Heart left ventricle (tissue), 16 donors: ENCODE results near the gene MRPL45. TPM values are rescaled to one million over a fixed set of nuclear protein-coding genes. Genes with fewer than 3 reads are reported as not detected.

Experiments used
- ATAC-seq, 4 donors: fragments of 200-7000 bp; cut with Tn5 transposase; one replicate each; pipeline ENCODE4 v1.9.1; 2020 to 2022; ENCODE audit warnings: moderate library complexity in 4 of 4, mild to moderate bottlenecking in 3 of 4, moderate number of reproducible peaks in 1 of 4
- DNase-seq, 5 donors: peaks; one replicate each; pipeline ENCODE4 v3.0.0-alpha.2; 2020
- H3K27ac ChIP-seq, 12 donors: fragments of 200-600 bp; sonication (generic) in 4 of 12; one replicate each; pipeline versions ENCODE4 v1.5.0 to v1.8.0; 2016 to 2022; ENCODE audit warnings: mild to moderate bottlenecking in 2 of 12
- H3K27me3 ChIP-seq, 9 donors: fragments of 200-600 bp; sonication (generic) in 2 of 9; one replicate each; pipeline versions ENCODE4 v1.5.1 to v1.8.0; 2016 to 2022; ENCODE audit warnings: mild to moderate bottlenecking in 3 of 9
- H3K36me3 ChIP-seq, 9 donors: fragments of 200-600 bp; sonication (generic) in 2 of 9; one replicate each; pipeline versions ENCODE4 v1.5.0 to v1.8.0; 2018 to 2022; ENCODE audit warnings: mild to moderate bottlenecking in 2 of 9
- H3K4me1 ChIP-seq, 12 donors: fragments of 200-600 bp; sonication (generic) in 4 of 12; one replicate each; pipeline versions ENCODE4 v1.5.0 to v1.8.0; 2016 to 2022; ENCODE audit warnings: mild to moderate bottlenecking in 3 of 12
- H3K4me3 ChIP-seq, 12 donors: fragments of 200-600 bp; sonication (generic) in 4 of 12; one replicate each; pipeline versions ENCODE4 v1.5.0 to v1.8.0; 2017 to 2022; ENCODE audit warnings: mild to moderate bottlenecking in 9 of 12, moderate library complexity in 4 of 12
- H3K9me3 ChIP-seq, 12 donors: fragments of 200-600 bp; sonication (generic) in 4 of 12; one replicate each; pipeline versions ENCODE4 v1.5.0 to v1.8.0; 2016 to 2022; ENCODE audit warnings: mild to moderate bottlenecking in 1 of 12
- POLR2A ChIP-seq, 2 donors: fragments of 450-650 bp; IDR thresholded peaks; one replicate each; pipeline ENCODE4 v1.6.1; 2017; ENCODE audit warnings: antibody characterized with exemption in 2 of 2, mild to moderate bottlenecking in 2 of 2, moderate library complexity in 2 of 2
- WGBS, 4 donors: extraction: QIAGEN DNeasy Blood & Tissue Kit in 2 of 4; methylation state at CpG; one replicate each; pipeline versions ENCODE4 v1.1.5 to v1.1.7; 2013 to 2018; 5-methylcytosine and 5-hydroxymethylcytosine counted together
- intact Hi-C, 10 donors: fragments of 100-400 bp; cut with DNase I; formaldehyde crosslinking; loops; one replicate each; pipeline versions ENCODE4 v1.11.1 to v1.14.2; 2022
- polyA plus RNA-seq, 2 donors: library from polyadenylated mRNA; stranded (reverse); fragments of 200-250 nt; gene quantifications; one replicate each; pipeline ENCODE4 v1.2.3, GENCODE V29; 2013
- total RNA-seq, 9 donors: library from RNA; depleted of rRNA in 2 of 9; stranded (reverse); fragments of >200 nt in 2 of 9; fragmentation: NEBNext Ultra II Directional in 3 of 9; extraction: Animal tissue kit (Norgen Biotek cat#: 25700) in 3 of 9; gene quantifications; one replicate each; pipeline versions ENCODE4 v1.1.0 to v1.2.4, GENCODE V29; 2016 to 2023
- TF ChIP-seq, protein P1 (sequence below), 12 donors: fragments of 200-600 bp; sonication (generic) in 4 of 12; IDR thresholded peaks; one replicate each; pipeline versions ENCODE4 v1.5.0 to v1.8.0; 2018 to 2022; ENCODE audit warnings: antibody characterized with exemption in 12 of 12, mild to moderate bottlenecking in 5 of 12
- donor health status: ischemic (EF 13 %, LVEDD 7.1; RV severe dilation, severe dysfunction).
- donor health status: healthy with polysubstance abuse.
- donor health status: DM: no; HTN: yes; CAD: no.
- donor health status: DM: no; HTN: no; CAD: no.
- donor health status: ischemic (EF 25% LVEDD 6.9; RV normal size, moderate dysfunction).
- donor health status: ischemic (EF 25% LVEDD 5.7; RV mildly dilated, moderate dysfunction).
- donor health status: healthy.
- donor health status: DM: yes; HTN: yes; CAD: no.
- donor health status: ischemic (EF 35%, LVEDD 5.7; RV mildly dilated, moderate dysfunction).
- donor health status: nonischemic (EF 11% LVEDD 7.7; RV severe dilation, severe dysfunction).
- donor health status: DM: yes; HTN: yes; CAD: no.
- donor health status: PGD.
- donor health status: ischemic (EF 29% LVEDD 5.4; RV normal size, mild dysfunction).
- donor health status: nonischemic (EF 23%, LVEDD 6.1; RV moderate dilation, normal function).

MRPL45 gene
- total and polyA plus RNA-seq, 11 donors = 26.0 to 46.3 (median 35.1) TPM

DNA sequence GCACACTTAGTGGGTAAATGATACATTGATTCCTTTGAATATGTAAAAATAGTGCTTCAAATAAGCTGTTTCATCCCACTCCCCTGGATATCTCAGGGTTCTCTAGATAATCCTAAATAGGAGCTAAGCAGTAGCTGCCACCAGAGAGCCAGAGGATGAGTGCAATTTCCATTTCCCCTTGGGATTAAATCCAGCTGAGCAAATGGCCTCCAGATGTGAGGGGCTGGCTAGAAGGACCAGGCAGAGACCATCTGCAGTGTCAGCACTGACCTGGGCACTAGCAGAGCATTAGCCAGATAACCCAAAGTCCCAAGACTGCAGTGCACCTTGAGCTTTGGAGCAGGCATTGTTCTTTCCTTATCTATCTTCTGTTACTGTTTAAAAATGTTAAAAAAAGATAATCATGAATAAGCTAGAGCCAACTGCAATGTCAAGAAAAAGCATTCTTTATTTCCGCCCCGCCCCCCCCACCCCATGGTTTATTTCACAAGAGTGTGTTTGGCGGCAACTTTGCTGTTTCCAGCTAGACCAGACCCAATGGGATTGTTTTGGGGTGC is 27.3 kb downstream of the MRPL45 start:
- TF ChIP-seq POLR2A (IDR thresholded peaks at IDR 0.05) = no peak
- TF ChIP-seq, protein P1, sequence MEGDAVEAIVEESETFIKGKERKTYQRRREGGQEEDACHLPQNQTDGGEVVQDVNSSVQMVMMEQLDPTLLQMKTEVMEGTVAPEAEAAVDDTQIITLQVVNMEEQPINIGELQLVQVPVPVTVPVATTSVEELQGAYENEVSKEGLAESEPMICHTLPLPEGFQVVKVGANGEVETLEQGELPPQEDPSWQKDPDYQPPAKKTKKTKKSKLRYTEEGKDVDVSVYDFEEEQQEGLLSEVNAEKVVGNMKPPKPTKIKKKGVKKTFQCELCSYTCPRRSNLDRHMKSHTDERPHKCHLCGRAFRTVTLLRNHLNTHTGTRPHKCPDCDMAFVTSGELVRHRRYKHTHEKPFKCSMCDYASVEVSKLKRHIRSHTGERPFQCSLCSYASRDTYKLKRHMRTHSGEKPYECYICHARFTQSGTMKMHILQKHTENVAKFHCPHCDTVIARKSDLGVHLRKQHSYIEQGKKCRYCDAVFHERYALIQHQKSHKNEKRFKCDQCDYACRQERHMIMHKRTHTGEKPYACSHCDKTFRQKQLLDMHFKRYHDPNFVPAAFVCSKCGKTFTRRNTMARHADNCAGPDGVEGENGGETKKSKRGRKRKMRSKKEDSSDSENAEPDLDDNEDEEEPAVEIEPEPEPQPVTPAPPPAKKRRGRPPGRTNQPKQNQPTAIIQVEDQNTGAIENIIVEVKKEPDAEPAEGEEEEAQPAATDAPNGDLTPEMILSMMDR (IDR thresholded peaks at IDR 0.05) = no peak
- intact Hi-C loops = no loop called here
- no peak overlapping the region for H3K4me3 ChIP-seq
- no peaks in the 10 kb centered on the region for H3K27me3 ChIP-seq
- DNase-seq (no peak), ATAC-seq (no peak)
- 85 to 95% (median 89%) methylated on average over 3 of the region's 3 CpGs for WGBS, 4 donors
- no peak overlapping the region for H3K27ac ChIP-seq
- peaks cover 0 to 15% (median 0%) of the 10 kb centered on the region in 12 donors for H3K4me1 ChIP-seq
- peaks cover 0 to 45% (median 40%) of the 10 kb centered on the region in 9 donors for H3K36me3 ChIP-seq
- no peaks in the 10 kb centered on the region for H3K9me3 ChIP-seq

DNA sequence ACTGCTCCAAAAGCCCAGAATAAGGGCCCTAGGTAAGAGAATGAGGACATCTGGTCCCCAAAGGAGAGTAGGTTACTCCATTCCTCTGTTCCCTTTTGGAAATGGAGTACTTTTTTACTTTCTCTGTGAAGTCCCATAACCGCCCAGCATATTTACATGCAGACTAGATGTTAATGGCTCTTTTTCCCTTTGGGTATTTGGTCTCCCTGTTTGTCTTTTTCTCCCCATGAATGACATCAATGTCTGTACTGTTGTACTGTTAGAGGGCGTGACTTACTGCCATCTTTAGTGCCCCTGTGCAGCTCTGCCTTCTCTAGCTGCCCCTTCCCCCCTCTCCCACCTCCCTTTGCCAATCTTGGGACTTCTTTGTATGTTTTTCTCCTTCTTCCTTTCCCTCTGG is 27.8 kb downstream of the MRPL45 start:
- intact Hi-C loops = no loop called here
- Histone ChIP-seq H3K4me1 (peaks cover 0 to 15% (median 0%) of the 10 kb centered on the region in 12 donors), H3K9me3 (no peaks in the 10 kb centered on the region), H3K27me3 (no peaks in the 10 kb centered on the region), H3K4me3 (no peak overlapping the region), H3K27ac (no peak overlapping the region), H3K36me3 (peaks cover 0 to 39% (median 37%) of the 10 kb centered on the region in 9 donors)
- TF ChIP-seq, protein P1 (IDR thresholded peaks at IDR 0.05) = no peak
- no peak for TF ChIP-seq POLR2A (IDR thresholded peaks at IDR 0.05)
- 86 to 94% (median 89%) methylated on average over 2 of the region's 2 CpGs for WGBS, 4 donors
- ATAC-seq (no peak), DNase-seq (no peak)

DNA sequence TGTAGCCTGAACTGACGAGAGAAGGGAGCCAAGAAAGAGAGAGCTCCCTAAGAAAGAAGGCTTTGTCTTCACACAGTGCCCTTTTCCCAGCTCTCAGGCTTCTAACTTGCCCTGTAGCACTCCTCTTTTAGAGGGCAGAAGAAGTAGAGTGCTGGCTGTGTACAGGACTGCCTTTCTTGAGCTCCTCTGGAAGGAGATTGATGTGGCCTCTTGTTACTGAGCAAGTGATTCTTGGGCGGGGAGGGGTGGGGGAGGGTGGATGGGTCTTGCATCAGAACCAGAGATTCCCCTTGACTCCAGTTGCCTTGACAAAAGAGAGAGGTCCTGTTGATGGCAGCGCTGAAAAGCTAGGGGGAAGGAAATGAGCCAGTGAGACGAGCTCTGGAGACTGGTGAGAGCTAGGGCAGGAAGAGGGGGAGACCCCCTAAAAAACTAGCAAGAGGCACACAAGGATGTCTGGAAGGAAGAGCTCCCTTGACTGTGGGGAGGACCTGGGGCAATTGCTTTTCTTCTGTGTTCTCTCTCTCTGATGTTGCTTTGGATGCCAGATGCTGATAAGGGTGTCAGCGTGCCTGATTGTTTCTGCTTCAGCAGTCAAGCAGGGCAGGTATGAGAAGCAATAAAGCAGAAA is 28.4 kb downstream of the MRPL45 start:
- peaks cover 0 to 15% (median 0%) of the 10 kb centered on the region in 12 donors for H3K4me1 ChIP-seq
- 47 to 58% (median 56%) methylated on average over 5 of the region's 5 CpGs for WGBS, 4 donors
- no peak for ATAC-seq
- H3K4me3 ChIP-seq = no peak overlapping the region
- intact Hi-C loops = no loop called here
- DNase-seq = no peak
- H3K9me3 ChIP-seq = no peaks in the 10 kb centered on the region
- no peak for TF ChIP-seq POLR2A (IDR thresholded peaks at IDR 0.05)
- TF ChIP-seq, protein P1 (IDR thresholded peaks at IDR 0.05) = no peak
- H3K36me3 ChIP-seq = peaks cover 0 to 35% (median 31%) of the 10 kb centered on the region in 9 donors
- peak overlapping the region in 1 of 12 donors; percentile 26 for H3K27ac ChIP-seq
- peaks cover 0 to 2% (median 0%) of the 10 kb centered on the region in 9 donors for H3K27me3 ChIP-seq

DNA sequence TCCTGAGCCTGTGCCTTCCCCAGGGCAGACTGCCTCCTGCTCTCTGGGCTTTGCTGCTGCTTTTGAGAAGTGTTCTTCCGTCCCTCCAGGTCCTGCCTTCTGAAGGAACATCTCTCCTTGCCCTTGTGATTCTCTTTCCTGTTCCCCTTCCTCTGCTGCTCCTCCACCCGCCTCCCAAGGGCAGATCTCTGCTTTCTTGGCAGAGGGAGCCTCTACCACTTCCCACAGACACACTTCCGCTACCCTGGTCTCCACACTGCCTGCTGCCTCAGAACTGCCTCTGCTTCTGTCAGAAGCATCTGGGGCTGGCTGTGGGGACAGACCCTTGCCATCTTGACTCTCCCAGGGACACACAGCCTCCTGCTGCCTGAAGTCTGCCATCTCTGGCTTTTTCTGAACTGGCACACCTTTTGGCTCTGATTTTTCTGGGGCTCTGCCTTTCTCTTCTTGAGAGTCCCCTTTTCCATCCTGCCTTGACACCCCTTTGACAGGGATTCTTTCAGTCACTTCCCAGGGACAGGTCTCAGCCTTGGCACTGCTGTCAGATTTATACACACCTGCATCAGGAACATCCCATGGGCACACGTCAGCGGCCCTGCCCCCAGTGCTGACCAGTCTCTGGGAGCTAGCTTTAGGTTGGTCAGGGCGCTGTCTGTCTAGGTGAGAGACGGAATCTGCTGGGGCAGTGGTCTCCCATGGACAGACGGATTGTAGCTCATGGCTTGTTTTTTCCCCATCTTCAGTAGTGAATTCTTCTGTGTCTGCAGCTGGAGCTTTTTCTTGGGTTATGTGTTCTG is 30.2 kb downstream of the MRPL45 start:
- H3K36me3 ChIP-seq = peaks cover 0 to 18% (median 16%) of the 10 kb centered on the region in 9 donors
- no peak overlapping the region for H3K4me3 ChIP-seq
- H3K27ac ChIP-seq = peak overlapping the region in 2 of 12 donors; percentile 12 to 73
- H3K27me3 ChIP-seq = peaks cover 0 to 14% (median 0%) of the 10 kb centered on the region in 9 donors
- H3K9me3 ChIP-seq = no peaks in the 10 kb centered on the region
- DNase-seq = peak in 4 of 5 donors; percentile 21 to 62 (median 41)
- intact Hi-C loops = no loop called here
- ATAC-seq = peak in 3 of 4 donors; percentile 28 to 67 (median 66)
- H3K4me1 ChIP-seq = peaks cover 0 to 15% (median 0%) of the 10 kb centered on the region in 12 donors
- WGBS, 4 donors = 75 to 84% (median 80%) methylated on average over 8 of the region's 8 CpGs
- TF ChIP-seq, protein P1 (IDR thresholded peaks at IDR 0.05) = no peak
- TF ChIP-seq POLR2A (IDR thresholded peaks at IDR 0.05) = no peak
